HEK293 (cell line): ENCODE results near the gene SLC4A1.

Experiments used
- ZEB2 ChIP-seq: fragments of 450-650 bp; formaldehyde crosslinking; IDR thresholded peaks from 2 replicates; pipeline ENCODE4 v1.5.1; 2016; ENCODE audit warnings: missing biosample characterization, missing genetic modification characterization
- ZNF274 ChIP-seq, 2 experiments: fragments of 200-500 bp in 1 of 2; fragments of 450-650 bp in 1 of 2; sonication (Bioruptor generic) in 1 of 2; formaldehyde crosslinking in 1 of 2; IDR thresholded peaks; 2 replicates each; pipeline versions ENCODE4 v1.5.1 to v1.6.1; 2014 to 2016; ENCODE audit warnings: borderline replicate concordance in 1 of 2, inconsistent platforms in 1 of 2, low read length in 1 of 2, missing biosample characterization in 1 of 2, missing genetic modification characterization in 1 of 2
- ZNF350 ChIP-seq: fragments of 450-650 bp; formaldehyde crosslinking; IDR thresholded peaks from 2 replicates; pipeline ENCODE4 v1.5.0; 2017; ENCODE audit warnings: missing biosample characterization, mild to moderate bottlenecking, missing genetic modification characterization
- ZNF777 ChIP-seq: fragments of 450-650 bp; formaldehyde crosslinking; IDR thresholded peaks from 2 replicates; pipeline ENCODE4 v1.5.1; 2017; ENCODE audit warnings: missing biosample characterization, missing genetic modification characterization, borderline replicate concordance
- TF ChIP-seq, protein P1 (sequence below): fragments of 450-650 bp; formaldehyde crosslinking; IDR thresholded peaks from 2 replicates; pipeline ENCODE4 v1.5.1; 2016; ENCODE audit warnings: missing biosample characterization, missing genetic modification characterization, low read depth

- TF ChIP-seq, protein P1, sequence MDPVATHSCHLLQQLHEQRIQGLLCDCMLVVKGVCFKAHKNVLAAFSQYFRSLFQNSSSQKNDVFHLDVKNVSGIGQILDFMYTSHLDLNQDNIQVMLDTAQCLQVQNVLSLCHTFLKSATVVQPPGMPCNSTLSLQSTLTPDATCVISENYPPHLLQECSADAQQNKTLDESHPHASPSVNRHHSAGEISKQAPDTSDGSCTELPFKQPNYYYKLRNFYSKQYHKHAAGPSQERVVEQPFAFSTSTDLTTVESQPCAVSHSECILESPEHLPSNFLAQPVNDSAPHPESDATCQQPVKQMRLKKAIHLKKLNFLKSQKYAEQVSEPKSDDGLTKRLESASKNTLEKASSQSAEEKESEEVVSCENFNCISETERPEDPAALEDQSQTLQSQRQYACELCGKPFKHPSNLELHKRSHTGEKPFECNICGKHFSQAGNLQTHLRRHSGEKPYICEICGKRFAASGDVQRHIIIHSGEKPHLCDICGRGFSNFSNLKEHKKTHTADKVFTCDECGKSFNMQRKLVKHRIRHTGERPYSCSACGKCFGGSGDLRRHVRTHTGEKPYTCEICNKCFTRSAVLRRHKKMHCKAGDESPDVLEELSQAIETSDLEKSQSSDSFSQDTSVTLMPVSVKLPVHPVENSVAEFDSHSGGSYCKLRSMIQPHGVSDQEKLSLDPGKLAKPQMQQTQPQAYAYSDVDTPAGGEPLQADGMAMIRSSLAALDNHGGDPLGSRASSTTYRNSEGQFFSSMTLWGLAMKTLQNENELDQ (tag by site-specific recombination), result no peak
- TF ChIP-seq ZNF350 (tag by site-specific recombination) (no peak), ZEB2 (no peak), ZNF777 (tag by site-specific recombination) (no peak), ZNF274 (IDR thresholded peaks at IDR 0.05; ENCODE audit: low read length) (no peak), ZNF274 (tag by site-specific recombination; IDR thresholded peaks at IDR 0.05; ENCODE audit: borderline replicate concordance) (no peak)
Observed at GRCh38 chr17:44279666-44280391, 11.9 kb upstream of the SLC4A1 start.
